ENCODE results near the gene TMTC2.

DNA sequence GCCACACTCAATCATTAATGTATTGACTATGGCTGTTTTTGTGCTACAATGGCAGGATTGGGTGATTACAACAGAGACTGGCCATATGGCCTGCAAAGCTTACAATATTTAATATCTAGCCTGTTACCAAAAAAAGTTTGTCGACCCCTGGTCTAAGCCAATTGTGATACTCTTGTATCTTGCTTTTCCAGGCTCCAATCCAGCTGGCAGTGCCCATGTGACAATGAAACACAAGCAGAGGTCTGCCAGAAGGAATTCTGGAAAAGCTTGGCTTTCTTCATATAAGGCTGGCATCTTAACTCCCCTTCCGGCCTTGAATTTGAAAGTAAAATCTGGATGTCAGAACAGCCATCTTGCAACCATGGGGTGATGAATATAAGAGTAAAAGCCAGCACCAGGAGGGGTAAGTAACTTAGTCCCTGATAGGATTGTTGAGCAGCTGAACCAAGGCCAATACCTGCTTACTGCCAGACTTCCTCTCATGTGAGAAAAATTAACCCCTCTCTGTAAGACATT lies 458.7 kb downstream of the TMTC2 start:
- TF ChIP-seq EZH2 (IDR thresholded peaks at IDR 0.05): no peak
- no peak for TF ChIP-seq POLR2AphosphoS5 (IDR thresholded peaks at IDR 0.05; ENCODE audit: borderline replicate concordance, low read depth, low read length)
- no peak for TF ChIP-seq FOXP2 (optimal IDR thresholded peaks at IDR 0.05; ENCODE audit: control extremely low read depth, extremely low read length, insufficient read depth)

Data from SK-N-MC (cell line).